Measurements from ENCODE around the gene TAAR6.
"Not testable (repeated sequence)": the region's sequence is repeated elsewhere in the genome, so short reads cannot be mapped to it uniquely, and the experiment has no call there.

Gene TAAR6, protein sequence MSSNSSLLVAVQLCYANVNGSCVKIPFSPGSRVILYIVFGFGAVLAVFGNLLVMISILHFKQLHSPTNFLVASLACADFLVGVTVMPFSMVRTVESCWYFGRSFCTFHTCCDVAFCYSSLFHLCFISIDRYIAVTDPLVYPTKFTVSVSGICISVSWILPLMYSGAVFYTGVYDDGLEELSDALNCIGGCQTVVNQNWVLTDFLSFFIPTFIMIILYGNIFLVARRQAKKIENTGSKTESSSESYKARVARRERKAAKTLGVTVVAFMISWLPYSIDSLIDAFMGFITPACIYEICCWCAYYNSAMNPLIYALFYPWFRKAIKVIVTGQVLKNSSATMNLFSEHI

DNA sequence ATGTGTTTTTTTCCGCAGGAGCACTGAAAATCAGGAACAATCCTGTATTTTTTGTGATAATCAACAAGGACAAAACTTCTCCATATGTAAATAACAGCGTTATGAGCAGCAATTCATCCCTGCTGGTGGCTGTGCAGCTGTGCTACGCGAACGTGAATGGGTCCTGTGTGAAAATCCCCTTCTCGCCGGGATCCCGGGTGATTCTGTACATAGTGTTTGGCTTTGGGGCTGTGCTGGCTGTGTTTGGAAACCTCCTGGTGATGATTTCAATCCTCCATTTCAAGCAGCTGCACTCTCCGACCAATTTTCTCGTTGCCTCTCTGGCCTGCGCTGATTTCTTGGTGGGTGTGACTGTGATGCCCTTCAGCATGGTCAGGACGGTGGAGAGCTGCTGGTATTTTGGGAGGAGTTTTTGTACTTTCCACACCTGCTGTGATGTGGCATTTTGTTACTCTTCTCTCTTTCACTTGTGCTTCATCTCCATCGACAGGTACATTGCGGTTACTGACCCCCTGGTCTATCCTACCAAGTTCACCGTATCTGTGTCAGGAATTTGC, at the start of gene TAAR6:
TAAR6 (plus strand) TSS at position 102 of the 557 bp plus-strand sequence; CDS start at position 102, 0 bp downstream.
- no peak for DNase-seq

DNA sequence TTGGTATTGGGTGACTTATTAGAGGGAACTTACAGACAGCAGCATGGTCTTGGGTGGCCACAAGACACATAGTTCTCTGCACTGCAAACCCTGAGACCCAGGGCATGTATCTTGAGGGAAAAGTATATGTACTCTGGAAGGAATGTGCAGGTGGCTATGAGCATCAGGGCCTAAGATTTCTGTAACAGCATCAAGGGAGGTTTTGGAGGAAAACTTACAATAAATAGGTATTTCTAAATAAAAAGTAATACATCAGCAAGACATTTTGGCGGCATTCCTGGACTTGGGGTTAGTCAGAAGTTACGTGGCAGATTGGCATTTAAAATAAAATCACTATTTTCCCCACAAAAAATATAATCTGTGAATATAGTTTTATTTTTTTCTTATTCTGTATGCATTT, 49.2 kb upstream of the TAAR6 start:
- no peak for DNase-seq

DNA sequence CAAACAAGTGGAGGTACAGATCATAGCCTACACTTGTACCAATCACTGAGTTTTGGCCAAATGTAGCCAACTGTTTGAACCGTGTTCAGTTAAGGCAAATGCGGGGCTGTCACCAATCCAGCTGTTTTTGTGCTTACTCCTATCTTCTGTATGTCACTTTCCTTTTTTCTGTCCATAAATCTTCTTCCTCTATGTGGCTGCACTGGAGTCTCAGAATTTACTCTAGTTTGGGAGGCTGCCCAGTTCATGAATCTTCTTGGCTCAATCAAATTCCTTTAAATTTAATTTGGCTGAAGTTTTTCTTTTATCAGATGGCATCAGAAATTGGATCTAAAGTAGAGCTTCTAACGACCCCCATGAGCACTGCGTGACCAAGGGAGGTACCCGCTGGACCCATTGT, 45.5 kb upstream of the TAAR6 start:
- DNase-seq: no peak

DNA sequence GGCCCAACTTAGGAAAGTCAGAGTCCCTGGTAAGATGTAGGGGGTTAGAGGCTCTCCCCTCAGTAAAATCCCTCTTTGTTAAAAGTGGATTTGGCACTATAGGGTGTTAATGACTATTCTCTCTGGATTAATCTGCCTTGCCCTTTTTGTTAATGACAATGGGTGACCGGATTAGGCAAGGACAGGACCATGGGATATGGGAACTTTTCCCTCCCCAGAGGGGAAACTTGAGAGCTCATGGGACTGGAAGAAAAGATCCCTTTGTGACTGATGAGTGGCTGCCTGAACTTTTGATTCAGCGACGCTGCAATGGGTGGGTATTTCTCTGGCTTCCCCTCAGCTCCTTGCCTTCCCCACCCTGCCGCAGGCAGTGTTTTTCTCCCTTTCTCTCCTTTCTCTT, 44.3 kb upstream of the TAAR6 start:
- no peak for DNase-seq

DNA sequence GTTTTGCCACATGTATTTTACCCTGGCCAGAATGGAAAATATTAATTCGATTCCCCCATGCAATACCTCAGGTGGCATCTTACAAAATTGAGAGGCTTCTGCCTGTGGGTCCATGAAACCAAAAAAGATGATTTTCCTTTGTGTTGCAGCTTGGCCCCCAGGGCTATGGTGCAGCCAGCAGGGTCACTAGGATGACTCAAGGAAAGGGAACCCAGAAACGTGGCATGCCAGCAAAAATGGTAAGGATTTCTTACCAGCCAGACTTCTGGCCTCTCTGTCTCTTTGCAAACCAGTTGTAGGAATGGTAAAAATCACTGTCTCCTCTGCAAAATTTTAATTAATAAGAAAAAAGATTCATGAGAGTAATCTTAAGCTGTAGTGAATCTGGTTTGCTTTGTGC, 43.7 kb upstream of the TAAR6 start:
- no peak for DNase-seq

DNA sequence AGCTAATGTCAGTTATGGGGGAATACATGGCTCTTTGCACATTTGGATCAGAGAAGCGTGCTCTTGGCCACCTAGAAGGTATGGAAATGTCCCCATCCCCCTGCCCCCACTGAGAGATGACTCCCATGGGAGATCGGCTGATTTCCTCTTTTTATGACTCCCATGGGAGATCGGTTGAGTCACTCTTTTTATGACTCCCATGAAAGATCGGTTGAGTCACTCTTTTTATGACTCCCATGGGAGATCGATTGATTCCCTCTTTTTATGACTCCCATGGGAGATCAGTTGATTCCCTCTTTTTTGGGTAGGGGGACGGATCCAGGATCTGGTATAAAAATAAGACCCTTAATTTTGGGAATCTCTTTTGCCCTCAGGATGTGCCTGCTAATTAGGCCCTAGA, 42.3 kb upstream of the TAAR6 start:
- no peak for DNase-seq

DNA sequence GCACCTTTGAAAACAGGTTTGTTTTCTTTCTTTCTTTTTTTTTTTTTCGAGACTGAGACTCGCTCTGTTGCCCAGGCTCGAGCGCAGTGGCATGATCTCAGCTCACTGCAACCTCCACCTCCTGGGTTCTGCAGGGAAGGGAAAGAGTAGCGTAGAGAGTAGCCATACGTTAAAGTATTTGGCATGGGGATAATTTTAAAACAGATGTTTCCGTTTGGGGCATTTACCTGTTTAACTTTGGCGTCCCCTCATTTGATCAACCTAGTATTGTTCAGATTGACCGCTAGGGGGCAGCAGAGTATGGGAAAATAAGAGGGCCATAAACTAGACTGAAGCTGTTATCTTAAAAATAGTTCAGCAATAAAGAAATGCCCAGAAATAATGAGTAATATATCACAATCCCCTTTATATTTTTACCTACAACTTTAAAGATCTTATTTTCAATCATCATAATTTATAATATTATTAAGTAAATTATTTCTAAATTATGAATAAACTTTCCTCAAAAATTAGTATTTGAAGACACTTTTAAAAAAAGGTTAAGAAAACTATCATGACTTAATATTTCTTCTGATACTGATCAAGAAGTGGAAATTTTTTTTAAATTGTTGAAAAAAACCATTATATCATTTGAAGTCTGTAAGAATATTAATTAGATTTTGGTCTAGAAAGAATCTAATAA, 39.7 kb upstream of the TAAR6 start:
- DNase-seq: peak; percentile 20

DNA sequence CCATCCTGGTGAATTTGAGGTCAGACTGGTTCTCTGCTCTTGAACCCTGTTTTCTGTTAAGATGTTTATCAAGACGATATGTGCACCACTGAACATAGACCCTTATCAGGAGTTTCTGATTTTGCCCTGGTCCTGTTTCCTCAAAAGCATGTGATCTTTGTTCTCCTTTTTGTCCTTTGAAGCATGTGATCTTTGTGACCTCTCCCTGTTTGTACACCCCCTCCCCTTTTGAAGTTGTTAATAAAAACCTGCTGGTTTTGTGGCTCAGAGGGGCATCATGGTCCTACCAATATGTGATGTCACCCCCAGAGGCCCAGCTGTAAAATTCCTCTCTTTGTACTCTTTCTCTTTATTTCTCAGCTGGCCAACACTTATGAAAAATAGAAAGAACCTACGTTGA, 35.6 kb upstream of the TAAR6 start:
- DNase-seq: not testable (repeated sequence)

DNA sequence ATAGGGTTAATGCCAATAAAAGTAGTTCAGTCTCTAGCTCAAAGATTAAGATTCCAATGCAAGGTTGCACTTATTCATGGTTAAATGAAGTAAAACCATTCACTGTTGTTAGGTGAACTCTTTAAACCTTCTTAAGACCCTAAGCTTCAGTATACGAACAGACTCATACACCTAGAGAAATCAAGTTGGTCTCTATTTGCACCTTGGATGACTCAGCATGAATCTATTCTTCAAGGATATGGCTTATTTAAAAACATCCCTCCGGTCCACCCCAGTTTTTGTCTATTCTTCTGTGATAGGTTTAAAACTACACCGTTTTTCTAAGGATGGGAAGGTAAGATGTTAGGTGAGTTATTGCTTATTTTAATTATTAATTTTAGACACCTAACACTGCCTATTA, 33.0 kb upstream of the TAAR6 start:
- no peak for DNase-seq

DNA sequence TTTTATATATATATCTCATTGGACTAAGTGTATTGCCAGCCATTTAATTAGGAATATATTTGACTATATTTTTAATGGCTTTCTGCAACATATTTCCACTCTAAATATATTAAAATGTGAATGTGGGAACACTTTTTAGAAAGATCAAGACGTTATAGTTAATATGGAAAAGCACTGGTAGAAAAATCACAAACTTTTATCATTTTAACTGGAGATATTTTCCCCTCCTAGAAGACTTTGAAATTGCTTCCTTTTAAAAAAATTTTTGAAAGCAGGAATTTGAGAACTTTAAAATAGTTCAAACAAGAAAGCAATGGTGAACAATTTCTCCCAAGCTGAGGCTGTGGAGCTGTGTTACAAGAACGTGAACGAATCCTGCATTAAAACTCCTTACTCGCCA, 32.1 kb upstream of the TAAR6 start, which contains the start of gene TAAR9:
TAAR9 (plus strand) TSS at position 301 of the 400 bp plus-strand sequence; CDS start at position 314, 13 bp downstream.
- DNase-seq: no peak

DNA sequence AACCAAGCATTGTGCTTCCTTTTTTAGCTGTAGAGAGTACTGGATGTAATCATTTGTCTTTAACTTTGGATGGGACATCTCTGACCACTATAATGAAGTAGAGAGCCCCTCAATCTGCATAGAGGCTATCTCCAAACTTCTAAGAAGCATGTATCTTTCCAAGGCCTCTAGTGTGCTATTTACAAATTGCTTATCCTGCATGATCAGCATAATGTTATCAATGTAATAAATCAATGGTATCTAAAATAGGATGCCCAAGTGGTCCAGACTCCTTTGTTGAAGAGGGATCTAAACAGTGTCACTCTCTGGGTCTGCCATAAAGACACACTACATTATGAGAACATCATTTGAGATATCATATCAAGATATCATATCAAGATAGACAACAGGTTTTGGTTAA, 25.3 kb upstream of the TAAR6 start:
- no peak for DNase-seq

DNA sequence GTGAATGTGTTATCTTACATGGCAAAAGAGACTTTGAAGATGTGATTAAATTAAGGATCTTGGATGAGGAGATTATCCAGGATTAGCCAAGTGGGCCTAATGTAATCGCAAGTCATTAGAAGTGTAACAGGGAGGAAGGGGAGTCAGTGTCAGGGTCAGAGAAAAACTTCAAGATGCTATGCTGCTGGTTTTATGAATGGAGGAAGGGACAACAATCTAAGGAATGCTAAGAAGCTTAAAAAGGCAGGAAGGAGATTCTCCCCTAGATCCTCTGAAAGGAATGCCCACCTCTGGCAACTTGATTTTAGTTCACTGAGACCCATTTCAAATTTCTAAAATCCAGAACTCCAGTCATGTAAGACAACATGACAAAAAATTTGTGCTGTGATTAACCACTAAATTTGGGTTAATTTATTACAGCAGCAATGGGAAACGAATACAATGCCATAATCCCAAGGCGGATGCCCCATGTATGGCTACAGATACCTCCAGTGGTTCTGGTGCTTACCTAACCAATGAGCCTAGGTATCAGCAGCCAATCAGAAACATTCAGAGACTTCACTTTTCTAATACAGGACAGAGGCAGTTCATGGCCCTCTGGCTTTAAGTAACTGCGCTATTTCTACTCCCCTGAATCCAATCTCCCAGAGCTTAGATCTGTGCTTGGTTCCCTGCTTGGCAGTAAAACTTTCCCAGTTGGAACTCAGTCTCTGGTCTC, 21.2 kb upstream of the TAAR6 start:
- no peak for DNase-seq

DNA sequence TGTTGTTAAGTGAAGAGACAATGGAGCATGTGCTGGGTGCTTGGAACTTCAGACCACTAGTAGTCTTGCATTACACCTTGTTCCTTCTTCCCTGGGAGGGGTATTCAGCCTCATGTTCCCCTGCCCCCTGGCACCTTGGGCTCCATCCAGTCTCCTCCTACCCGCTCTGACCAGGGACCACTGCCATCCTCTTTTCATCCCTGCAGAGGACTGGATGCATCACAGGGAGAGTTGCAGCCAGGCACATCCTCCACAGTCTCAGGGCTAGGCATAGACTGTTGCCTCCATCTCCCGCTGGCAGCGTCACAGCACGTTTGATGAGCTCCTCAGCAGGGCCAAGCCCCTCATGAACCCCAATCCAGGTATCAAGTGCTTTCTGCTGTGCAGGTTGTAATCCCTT, 18.9 kb upstream of the TAAR6 start:
- no peak for DNase-seq

DNA sequence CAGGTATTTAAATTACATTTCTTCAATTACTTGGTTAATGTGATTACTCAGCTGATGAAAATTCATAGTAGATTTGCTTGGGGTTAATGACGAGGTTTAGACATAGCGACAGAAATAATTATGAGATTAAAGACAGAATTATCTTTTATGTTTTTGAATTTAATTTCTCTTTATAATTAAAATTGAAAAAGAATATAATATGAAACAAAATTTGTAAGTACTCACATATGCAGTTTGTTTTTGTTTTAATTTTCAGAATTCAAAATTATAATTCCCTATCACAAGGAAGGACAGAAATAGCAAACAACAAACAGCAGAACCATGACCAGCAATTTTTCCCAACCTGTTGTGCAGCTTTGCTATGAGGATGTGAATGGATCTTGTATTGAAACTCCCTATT, 17.8 kb upstream of the TAAR6 start, which contains the start of gene TAAR8:
TAAR8 (plus strand) TSS at position 301 of the 400 bp plus-strand sequence; CDS start at position 322, 21 bp downstream.
- no peak for DNase-seq

DNA sequence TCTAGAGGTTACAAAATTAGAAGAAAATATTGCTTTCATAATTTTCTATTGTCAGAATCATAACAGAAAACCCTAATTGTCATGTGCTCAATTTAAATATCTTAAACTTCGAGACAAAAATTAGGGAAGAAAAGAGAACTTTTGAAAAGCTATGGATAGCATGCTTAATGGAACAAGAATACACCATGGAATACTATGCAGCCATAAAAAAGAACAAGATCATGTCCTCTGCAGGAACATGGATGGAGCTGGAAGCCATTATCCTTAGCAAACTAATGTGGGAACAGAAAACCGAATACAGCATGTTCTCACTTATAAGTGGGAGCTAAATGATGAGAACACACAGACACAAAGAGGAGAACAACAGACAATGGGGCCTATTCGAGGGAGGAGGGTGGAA, 10.0 kb upstream of the TAAR6 start:
- DNase-seq: not testable (repeated sequence)

DNA sequence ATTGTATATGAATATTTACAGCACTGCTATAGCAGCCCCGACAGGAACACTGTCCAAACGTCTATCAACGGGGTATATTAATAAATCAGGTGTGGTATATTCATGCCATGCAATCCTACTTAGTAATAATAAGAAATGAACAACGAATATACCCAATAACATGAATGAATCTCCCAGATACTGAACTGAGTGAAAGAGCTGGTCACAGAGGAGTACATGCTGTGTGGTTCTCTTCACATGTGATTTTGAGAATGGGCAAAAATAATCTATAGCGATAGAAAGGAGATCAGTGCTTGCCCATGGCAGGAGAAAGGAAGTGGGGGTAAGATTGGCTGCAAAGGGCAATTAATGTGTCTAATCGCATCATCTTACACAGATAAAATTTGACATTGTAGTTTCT, 3.7 kb upstream of the TAAR6 start:
- DNase-seq: no peak

DNA sequence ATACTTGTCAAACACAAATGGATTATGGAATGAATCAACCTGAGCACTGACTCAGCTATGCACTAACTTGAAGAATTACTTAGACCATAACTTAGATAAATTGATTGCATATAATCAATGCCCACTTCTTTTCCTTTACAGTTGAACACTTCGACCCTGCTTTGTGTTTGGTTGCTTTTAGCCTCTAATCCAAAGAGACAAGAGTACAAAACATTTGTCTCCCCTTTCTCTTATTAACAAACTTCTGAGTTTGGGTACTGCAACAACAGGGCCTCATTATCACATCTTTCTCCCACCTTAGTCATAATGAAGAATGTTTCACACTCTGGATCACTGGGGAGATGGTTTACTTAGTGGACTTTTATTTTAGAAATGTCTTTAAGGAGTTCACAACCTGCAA, 2.6 kb upstream of the TAAR6 start:
- DNase-seq: no peak

DNA sequence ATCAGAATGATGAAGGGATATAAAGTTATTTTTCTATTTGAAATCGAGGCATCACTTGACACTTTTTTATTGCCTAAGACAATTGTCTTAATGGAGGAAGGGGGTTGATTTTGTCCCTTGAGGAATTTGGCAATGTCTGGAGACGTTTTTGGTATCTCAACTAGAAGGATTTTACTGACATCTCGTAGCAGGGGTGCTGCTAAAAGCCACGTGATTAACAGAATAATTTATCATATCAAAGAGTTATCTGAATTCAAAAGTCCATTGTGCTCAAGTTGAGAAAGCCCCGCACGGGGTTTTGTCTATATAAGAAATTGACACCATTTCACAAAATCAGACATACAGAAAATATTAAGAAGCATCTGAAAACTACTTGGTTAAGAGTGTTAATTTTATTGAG, 1.5 kb upstream of the TAAR6 start:
- no peak for DNase-seq

DNA sequence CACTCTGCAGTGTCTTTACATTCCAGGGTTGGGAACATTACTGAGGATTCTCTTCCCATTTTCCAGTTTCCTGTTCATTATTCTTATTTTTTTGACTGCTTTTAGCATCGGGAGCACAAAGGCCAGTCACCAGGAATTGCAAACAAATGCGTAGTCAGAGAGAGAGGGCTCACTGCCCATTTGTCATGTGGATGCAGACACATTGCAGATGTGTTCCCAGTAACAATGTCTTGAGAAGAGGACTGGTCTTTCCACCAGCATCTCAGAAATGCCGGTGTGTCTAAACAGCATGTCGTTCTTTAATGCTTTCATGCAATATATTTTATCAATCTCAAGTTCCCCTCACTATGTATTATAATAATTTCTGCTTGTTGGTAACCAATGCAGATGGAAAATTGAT, 952 bp upstream of the TAAR6 start:
- DNase-seq: no peak

DNA sequence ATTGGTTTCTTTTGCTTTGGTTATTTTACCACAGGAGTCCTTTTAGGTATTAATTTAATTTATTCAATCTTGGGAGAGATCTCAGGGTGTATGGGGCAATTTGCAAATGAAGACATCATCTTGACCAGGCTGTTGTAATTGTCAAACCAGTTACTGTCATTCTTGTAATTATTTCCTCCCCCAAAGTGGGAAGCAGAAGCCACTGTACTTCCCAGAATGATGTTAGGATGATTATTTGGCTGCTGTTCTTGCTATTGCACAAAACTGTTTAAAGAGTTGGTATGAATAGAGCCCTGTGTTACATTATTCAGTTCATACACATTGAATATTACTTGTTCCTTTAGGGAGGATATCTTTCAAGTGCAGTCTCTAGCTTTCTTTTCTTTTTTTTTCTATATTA, 1.7 kb downstream of the TAAR6 start:
- no peak for DNase-seq

DNA sequence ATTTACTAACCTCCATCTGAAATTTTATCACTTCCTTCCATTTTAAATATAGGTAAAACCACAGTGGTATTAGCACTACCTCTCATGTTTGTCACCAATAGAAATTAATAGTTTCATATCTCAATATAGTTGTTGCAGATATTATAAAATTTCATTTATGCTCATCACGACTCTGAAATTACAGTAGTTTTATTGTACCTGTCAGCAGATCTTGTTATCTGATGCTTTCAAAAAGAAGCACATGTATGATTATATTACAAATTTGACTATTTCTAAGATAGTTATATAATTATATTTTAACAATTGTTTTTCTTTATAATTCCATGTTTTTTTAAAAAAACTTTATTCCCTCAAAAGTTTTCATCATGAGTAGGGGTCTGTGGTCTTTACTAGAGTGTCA, 14.6 kb downstream of the TAAR6 start:
- DNase-seq: no peak

DNA sequence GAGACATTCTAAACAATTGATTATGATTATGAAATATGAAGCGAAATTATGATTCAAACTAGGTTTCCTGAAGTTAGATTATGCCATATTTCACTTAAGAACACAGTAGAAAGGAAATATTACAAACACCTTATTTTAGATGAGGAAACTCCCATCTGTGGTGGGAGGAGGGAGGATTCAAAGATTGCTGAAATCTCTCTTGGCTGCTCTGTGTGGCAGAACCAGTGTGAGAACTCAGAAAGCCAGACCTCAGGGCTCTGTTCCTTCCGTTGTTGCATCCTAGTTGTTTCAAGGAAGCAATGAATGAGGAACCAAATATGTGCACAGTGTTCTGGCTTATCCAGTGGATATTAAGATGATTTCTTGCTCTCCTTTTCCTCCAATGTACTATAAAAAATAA, 17.3 kb downstream of the TAAR6 start:
- no peak for DNase-seq

DNA sequence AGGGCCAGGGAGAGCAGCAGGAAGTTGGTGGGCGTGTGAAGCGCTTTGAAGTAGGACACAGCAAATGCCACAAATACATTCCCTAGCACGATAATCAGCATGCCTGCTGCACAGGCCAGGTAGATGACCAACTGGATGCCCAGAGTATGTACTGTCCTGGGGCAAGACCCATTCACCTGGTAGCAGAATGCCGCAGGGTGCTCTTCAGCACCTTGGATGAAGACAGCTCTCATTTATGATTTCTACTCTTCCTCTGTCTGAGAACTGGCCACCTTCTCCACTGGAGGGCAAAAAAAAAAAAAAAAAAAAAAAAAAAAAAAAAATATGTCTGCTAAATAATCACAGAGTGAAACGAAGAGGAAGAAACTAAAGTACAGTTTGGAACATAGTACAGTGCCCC, 19.3 kb downstream of the TAAR6 start, which contains the start of gene TAAR5:
TAAR5 (minus strand) TSS at position 288 of the 400 bp plus-strand sequence; CDS start at position 233, 55 bp downstream.
- no peak for DNase-seq
